ENCODE measurements around the gene CAGE1.
"Not testable (repeated sequence)": the region's sequence is repeated elsewhere in the genome, so short reads cannot be mapped to it uniquely, and the experiment has no call there.

Gene CAGE1

GRCh38 chr6:7339007-7339732, 50.4 kb downstream of the CAGE1 start:
- not testable (repeated sequence) for DNase-seq (ENCODE audit: low read depth in 1 of 2, low spot score in 1 of 2)

GRCh38 chr6:7338031-7338430, 51.5 kb downstream of the CAGE1 start:
- no peak for DNase-seq (ENCODE audit: low read depth in 1 of 2, low spot score in 1 of 2)

- DNase-seq (ENCODE audit: low read depth in 1 of 2, low spot score in 1 of 2), result no peak
These were observed 54.0 kb downstream of the CAGE1 start for GRCh38 chr6:7335519-7335918.

- DNase-seq (ENCODE audit: low read depth in 1 of 2, low spot score in 1 of 2), result no peak
These were observed 54.9 kb downstream of the CAGE1 start for GRCh38 chr6:7334685-7335084.

- no peak for DNase-seq (ENCODE audit: low read depth in 1 of 2, low spot score in 1 of 2)
These were observed 57.3 kb downstream of the CAGE1 start for GRCh38 chr6:7332090-7332745.

GRCh38 chr6:7331452-7331851, 58.1 kb downstream of the CAGE1 start:
- DNase-seq (ENCODE audit: low read depth in 1 of 2, low spot score in 1 of 2), result no peak

- no peak for DNase-seq (ENCODE audit: low read depth in 1 of 2, low spot score in 1 of 2)
These were observed 61.3 kb downstream of the CAGE1 start for GRCh38 chr6:7328243-7328642.

GRCh38 chr6:7325750-7326149, 63.8 kb downstream of the CAGE1 start:
- DNase-seq (ENCODE audit: low read depth in 1 of 2, low spot score in 1 of 2), result no peak

- DNase-seq (ENCODE audit: low read depth in 1 of 2, low spot score in 1 of 2), result no peak
These were observed 65.0 kb downstream of the CAGE1 start for GRCh38 chr6:7324520-7324919.

- no peak for DNase-seq (ENCODE audit: low read depth in 1 of 2, low spot score in 1 of 2)
These were observed 66.5 kb downstream of the CAGE1 start for GRCh38 chr6:7323074-7323473.

GRCh38 chr6:7321866-7322265, 67.7 kb downstream of the CAGE1 start:
- DNase-seq (ENCODE audit: low read depth in 1 of 2, low spot score in 1 of 2), result not testable (repeated sequence)

- not testable (repeated sequence) for DNase-seq (ENCODE audit: low read depth in 1 of 2, low spot score in 1 of 2)
These were observed 70.1 kb downstream of the CAGE1 start for GRCh38 chr6:7319406-7319805.

GRCh38 chr6:7317538-7317937, 72.0 kb downstream of the CAGE1 start:
- DNase-seq (ENCODE audit: low read depth in 1 of 2, low spot score in 1 of 2), result no peak

GRCh38 chr6:7316658-7317533, 72.6 kb downstream of the CAGE1 start:
- DNase-seq (ENCODE audit: low read depth in 1 of 2, low spot score in 1 of 2), result no peak

GRCh38 chr6:7315948-7316365, 73.6 kb downstream of the CAGE1 start:
- no peak for DNase-seq (ENCODE audit: low read depth in 1 of 2, low spot score in 1 of 2)

GRCh38 chr6:7315087-7315947, 74.2 kb downstream of the CAGE1 start:
- DNase-seq (ENCODE audit: low read depth in 1 of 2, low spot score in 1 of 2), result not testable (repeated sequence)

- no peak for DNase-seq (ENCODE audit: low read depth in 1 of 2, low spot score in 1 of 2)
These were observed 75.1 kb downstream of the CAGE1 start for GRCh38 chr6:7314414-7314813.

GRCh38 chr6:7313505-7314165, 75.9 kb downstream of the CAGE1 start:
- DNase-seq (ENCODE audit: low read depth in 1 of 2, low spot score in 1 of 2), result no peak

GRCh38 chr6:7312616-7313504, 76.7 kb downstream of the CAGE1 start, which contains the start of gene SSR1:
TSS of gene SSR1 (minus strand) at chr6:7313199. CDS start at chr6:7313120, 79 bp downstream.
- DNase-seq (ENCODE audit: low read depth in 1 of 2, low spot score in 1 of 2), result peak; percentile 86 to 89

All from activated T-helper 1 cell treated with anti-CD3 and anti-CD28 coated beads, Interleukin-2, amount 50 U/mL, for 16 hours (primary cell).